SU-DHL-6 (cell line): ENCODE data around the gene ANAPC4.

Experiments used
- EZH2phosphoT487 ChIP-seq: fragments of 200-600 bp; sonication (generic), shearing (Covaris generic); conservative IDR thresholded peaks from 2 replicates; pipeline ENCODE4 v1.6.1; 2018; ENCODE audit warnings: mild to moderate bottlenecking, antibody characterized with exemption, low read length, moderate library complexity, mixed read lengths
- TF ChIP-seq, protein P1 (sequence below): fragments of 200-600 bp; sonication (generic); IDR thresholded peaks from one replicate; pipeline ENCODE4 v1.5.1; 2017; ENCODE audit warnings: antibody characterized with exemption, mild to moderate bottlenecking, low read length, moderate library complexity; ENCODE audit not compliant: insufficient read depth, poor library complexity, severe bottlenecking

DNA sequence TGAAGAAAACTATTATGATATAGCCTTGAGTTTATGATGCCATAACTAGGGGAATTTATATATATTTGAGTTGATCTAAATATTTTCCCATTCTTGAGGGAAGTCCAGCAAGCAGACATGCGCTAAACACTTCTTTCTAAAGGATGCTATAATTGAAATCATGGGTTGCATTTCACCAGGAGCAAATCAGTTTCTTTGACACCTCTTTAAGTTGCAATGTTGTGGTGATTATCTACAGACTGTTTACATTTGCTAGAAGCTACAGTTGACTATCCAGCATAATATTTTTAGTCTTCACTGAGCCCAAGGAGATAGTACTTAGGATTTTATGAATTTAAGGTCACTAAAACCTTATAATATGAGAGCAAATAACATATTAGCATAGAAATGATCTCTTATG lies 43.9 kb downstream of the ANAPC4 start:
- TF ChIP-seq, protein P1, sequence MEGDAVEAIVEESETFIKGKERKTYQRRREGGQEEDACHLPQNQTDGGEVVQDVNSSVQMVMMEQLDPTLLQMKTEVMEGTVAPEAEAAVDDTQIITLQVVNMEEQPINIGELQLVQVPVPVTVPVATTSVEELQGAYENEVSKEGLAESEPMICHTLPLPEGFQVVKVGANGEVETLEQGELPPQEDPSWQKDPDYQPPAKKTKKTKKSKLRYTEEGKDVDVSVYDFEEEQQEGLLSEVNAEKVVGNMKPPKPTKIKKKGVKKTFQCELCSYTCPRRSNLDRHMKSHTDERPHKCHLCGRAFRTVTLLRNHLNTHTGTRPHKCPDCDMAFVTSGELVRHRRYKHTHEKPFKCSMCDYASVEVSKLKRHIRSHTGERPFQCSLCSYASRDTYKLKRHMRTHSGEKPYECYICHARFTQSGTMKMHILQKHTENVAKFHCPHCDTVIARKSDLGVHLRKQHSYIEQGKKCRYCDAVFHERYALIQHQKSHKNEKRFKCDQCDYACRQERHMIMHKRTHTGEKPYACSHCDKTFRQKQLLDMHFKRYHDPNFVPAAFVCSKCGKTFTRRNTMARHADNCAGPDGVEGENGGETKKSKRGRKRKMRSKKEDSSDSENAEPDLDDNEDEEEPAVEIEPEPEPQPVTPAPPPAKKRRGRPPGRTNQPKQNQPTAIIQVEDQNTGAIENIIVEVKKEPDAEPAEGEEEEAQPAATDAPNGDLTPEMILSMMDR: no peak
- no peak for TF ChIP-seq EZH2phosphoT487
